Natural killer cell (primary cell): ENCODE data around the gene PTPRK. TPM values are rescaled to one million over a fixed set of nuclear protein-coding genes. Genes with fewer than 3 reads are reported as not detected.

Source experiments
- ATAC-seq, 3 donors: fragments of 150-1000 bp in 2 of 3; fragments of 200-7000 bp in 1 of 3; cut with Tn5 transposase; 1 replicate in 1 of 3; 2 replicates in 2 of 3; pipeline ENCODE4 v1.10.0; 2021; ENCODE audit warnings: mild to moderate bottlenecking in 2 of 3, moderate library complexity in 2 of 3
- DNase-seq, 2 donors: peaks; one replicate each; pipeline versions ENCODE4 v3.0.0 to v3.0.0-alpha.2; 2013 to 2021; ENCODE audit warnings: mixed read lengths in 1 of 2
- H3K27ac ChIP-seq: one replicate; pipeline ENCODE4 v1.5.1; 2013; ENCODE audit warnings: mild to moderate bottlenecking, low read length
- H3K27me3 ChIP-seq: one replicate; pipeline ENCODE4 v1.6.1; 2013; ENCODE audit warnings: low read length; ENCODE audit not compliant: control insufficient read depth, insufficient read depth
- H3K36me3 ChIP-seq: one replicate; pipeline ENCODE4 v1.6.1; 2013; ENCODE audit warnings: low read length; ENCODE audit not compliant: control insufficient read depth, insufficient read depth
- H3K4me1 ChIP-seq: one replicate; pipeline ENCODE4 v1.6.1; 2013; ENCODE audit warnings: low read length; ENCODE audit not compliant: control insufficient read depth, insufficient read depth
- H3K4me3 ChIP-seq: one replicate; pipeline ENCODE4 v1.5.1; 2013; ENCODE audit warnings: low read length
- H3K9me3 ChIP-seq: one replicate; pipeline ENCODE4 v1.6.1; 2013; ENCODE audit warnings: low read length; ENCODE audit not compliant: control insufficient read depth, insufficient read depth
- H3K27ac Mint-ChIP-seq, 2 donors: one replicate each; pipeline ENCODE4 v1.8.0; 2022; ENCODE audit warnings: mild to moderate bottlenecking in 2 of 2, mixed read lengths in 2 of 2, moderate library complexity in 1 of 2
- H3K27me3 Mint-ChIP-seq, 2 donors: one replicate each; pipeline ENCODE4 v1.8.0; 2022; ENCODE audit warnings: low read depth in 2 of 2, mixed read lengths in 2 of 2
- H3K36me3 Mint-ChIP-seq: one replicate; pipeline ENCODE4 v1.8.0; 2022; ENCODE audit warnings: mixed read lengths
- H3K4me1 Mint-ChIP-seq, 2 donors: one replicate each; pipeline ENCODE4 v1.8.0; 2022; ENCODE audit warnings: mixed read lengths in 2 of 2
- H3K4me3 Mint-ChIP-seq: one replicate; pipeline ENCODE4 v1.8.0; 2022; ENCODE audit warnings: mild to moderate bottlenecking, moderate library complexity, mixed read lengths
- H3K9me3 Mint-ChIP-seq, 2 donors: one replicate each; pipeline ENCODE4 v1.8.0; 2022; ENCODE audit warnings: mixed read lengths in 2 of 2
- CTCF ChIP-seq: fragments of 200-600 bp; IDR thresholded peaks from one replicate; pipeline ENCODE4 v1.8.0; 2022; ENCODE audit warnings: antibody characterized with exemption
- WGBS: methylation state at CpG from one replicate; pipeline ENCODE4 v1.1.7; 2013; ENCODE audit warnings: missing lambda C conversion rate; ENCODE audit not compliant: insufficient coverage; 5-methylcytosine and 5-hydroxymethylcytosine counted together
- intact Hi-C: fragments of 100-400 bp; cut with micrococcal nuclease; formaldehyde crosslinking; loops from one replicate; pipeline ENCODE4 v1.14.2; 2022
- total RNA-seq, 4 donors: library from RNA; stranded (reverse); fragments of 120-200 nt in 1 of 4; gene quantifications; one replicate each; pipeline versions ENCODE4 v1.2.3 to v1.2.4, GENCODE V29; 2013 to 2022

Gene PTPRK
- total RNA-seq, 3 donors from 2014 or later (not counting 1 experiment from before 2014, with no cell fraction given), result 0.14 to 1.2 (median 0.95) TPM

DNA sequence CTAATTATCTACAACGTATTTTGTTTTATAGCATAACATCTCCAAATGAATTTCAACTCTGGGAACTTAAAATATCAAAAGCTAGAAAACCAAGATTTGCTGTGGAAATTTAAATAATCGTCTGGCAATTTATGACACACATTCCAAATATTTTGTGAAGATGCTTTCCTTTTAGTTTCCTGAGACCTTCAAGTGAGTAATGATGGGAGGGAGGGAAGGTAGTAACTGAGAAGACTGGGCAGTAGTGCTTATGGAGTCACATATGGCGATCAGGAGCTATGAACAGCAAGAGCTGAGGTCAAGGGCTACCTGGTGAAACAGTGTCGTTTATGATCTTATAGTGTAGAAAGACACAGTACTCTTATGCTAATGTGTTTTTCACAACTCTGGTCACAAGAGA, 441.4 kb downstream of the PTPRK start:
- ATAC-seq (no peak), DNase-seq (no peak)
- 96% methylated on average over 3 of the region's 4 CpGs for WGBS
- H3K9me3 ChIP-seq, result no peaks in the 10 kb centered on the region
- no peaks in the 10 kb centered on the region for H3K4me1 ChIP-seq
- Mint-ChIP-seq H3K9me3 (no peaks in the 10 kb centered on the region), H3K4me1 (no peaks in the 10 kb centered on the region), H3K4me3 (no peak overlapping the region), H3K36me3 (no peaks in the 10 kb centered on the region), H3K27ac (no peak overlapping the region), H3K27me3 (peaks cover 3 to 10% of the 10 kb centered on the region in 2 donors)
- TF ChIP-seq CTCF, result no peak
- H3K27me3 ChIP-seq, result no peaks in the 10 kb centered on the region
- H3K4me3 ChIP-seq, result no peak overlapping the region
- H3K27ac ChIP-seq, result no peak overlapping the region
- no peaks in the 10 kb centered on the region for H3K36me3 ChIP-seq
- intact Hi-C loops, result no loop called here

GRCh38 chr6:128078276-128078675, 442.1 kb downstream of the PTPRK start:
- Histone ChIP-seq H3K27me3 (no peaks in the 10 kb centered on the region), H3K27ac (no peak overlapping the region), H3K36me3 (no peaks in the 10 kb centered on the region), H3K4me3 (no peak overlapping the region), H3K4me1 (no peaks in the 10 kb centered on the region), H3K9me3 (no peaks in the 10 kb centered on the region)
- TF ChIP-seq CTCF, result no peak
- H3K27me3 Mint-ChIP-seq, result peaks cover 3 to 10% of the 10 kb centered on the region in 2 donors
- no CpG with 5 or more reads among the region's 2 CpGs for WGBS
- no peaks in the 10 kb centered on the region for H3K4me1 Mint-ChIP-seq
- DNase-seq (no peak), ATAC-seq (no peak)
- H3K36me3 Mint-ChIP-seq, result no peaks in the 10 kb centered on the region
- no peaks in the 10 kb centered on the region for H3K9me3 Mint-ChIP-seq
- no peak overlapping the region for H3K4me3 Mint-ChIP-seq
- H3K27ac Mint-ChIP-seq, result no peak overlapping the region
- intact Hi-C loops, result no loop called here

- Mint-ChIP-seq H3K36me3 (no peaks in the 10 kb centered on the region), H3K4me1 (no peaks in the 10 kb centered on the region), H3K27me3 (peaks cover 3 to 10% of the 10 kb centered on the region in 2 donors), H3K4me3 (no peak overlapping the region), H3K9me3 (no peaks in the 10 kb centered on the region), H3K27ac (no peak overlapping the region)
- no peak for TF ChIP-seq CTCF
- Histone ChIP-seq H3K36me3 (no peaks in the 10 kb centered on the region), H3K9me3 (no peaks in the 10 kb centered on the region), H3K27me3 (no peaks in the 10 kb centered on the region), H3K4me1 (no peaks in the 10 kb centered on the region), H3K4me3 (no peak overlapping the region), H3K27ac (no peak overlapping the region)
- intact Hi-C loops, result no loop called here
- ATAC-seq (no peak), DNase-seq (no peak)
- no CpG with 5 or more reads among the region's 1 CpG for WGBS
Measured at GRCh38 chr6:128076843-128077242, 443.6 kb downstream of the PTPRK start.

DNA sequence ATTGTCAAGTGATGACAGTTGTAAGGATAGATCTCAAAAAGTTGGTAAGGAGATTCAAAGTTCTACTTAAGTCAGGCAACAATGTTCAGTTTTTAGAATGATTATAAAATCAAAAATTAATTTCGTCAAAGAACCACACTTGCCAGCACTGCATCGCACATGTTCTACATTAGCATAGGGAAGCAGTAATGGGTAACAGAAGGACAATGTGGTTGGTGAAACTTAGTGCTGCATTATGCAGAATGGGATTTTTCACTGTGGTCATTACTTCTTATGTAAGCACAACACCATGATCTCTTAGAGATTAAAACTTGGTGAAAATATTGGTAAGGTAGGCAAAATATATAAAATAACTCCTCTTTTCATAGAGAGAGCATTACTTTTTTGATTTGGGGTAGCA, 445.8 kb downstream of the PTPRK start:
- Mint-ChIP-seq H3K9me3 (no peaks in the 10 kb centered on the region), H3K4me1 (no peaks in the 10 kb centered on the region), H3K36me3 (no peaks in the 10 kb centered on the region), H3K27ac (no peak overlapping the region), H3K27me3 (peaks cover 2 to 3% of the 10 kb centered on the region in 2 donors), H3K4me3 (no peak overlapping the region)
- Histone ChIP-seq H3K36me3 (no peaks in the 10 kb centered on the region), H3K27ac (no peak overlapping the region), H3K9me3 (no peaks in the 10 kb centered on the region), H3K4me3 (no peak overlapping the region), H3K27me3 (no peaks in the 10 kb centered on the region), H3K4me1 (no peaks in the 10 kb centered on the region)
- DNase-seq (no peak), ATAC-seq (no peak)
- no peak for TF ChIP-seq CTCF
- intact Hi-C loops, result no loop called here
- WGBS, result 100% methylated on average over 2 of the region's 2 CpGs
